Measurements from ENCODE around the gene PTRH2. TPM values are rescaled to one million over a fixed set of nuclear protein-coding genes. Genes with fewer than 3 reads are reported as not detected.
"Not testable (repeated sequence)": the region's sequence is repeated elsewhere in the genome, so short reads cannot be mapped to it uniquely, and the experiment has no call there.

Gene PTRH2
- total RNA-seq, 1 experiment from 2014 or later: 46.3 TPM

GRCh38 chr17:59680314-59680713, 26.9 kb downstream of the PTRH2 start:
- in situ Hi-C loops (cut with HindIII; ENCODE audit: low sequenced_read_pairs): no loop called here

GRCh38 chr17:59678918-59679317, 28.3 kb downstream of the PTRH2 start:
- DNase-seq (ENCODE audit: low spot score): no peak
- in situ Hi-C loops (cut with HindIII; ENCODE audit: low sequenced_read_pairs): no loop called here

More at GRCh38 chr17:59680314-59680713, 26.9 kb downstream of the PTRH2 start:
- DNase-seq (ENCODE audit: low spot score): no peak

GRCh38 chr17:59676716-59677115, 30.5 kb downstream of the PTRH2 start:
- no peak for DNase-seq (ENCODE audit: low spot score)
- in situ Hi-C loops (cut with HindIII; ENCODE audit: low sequenced_read_pairs): no loop called here

GRCh38 chr17:59675231-59675630, 32.0 kb downstream of the PTRH2 start:
- in situ Hi-C loops (cut with HindIII; ENCODE audit: low sequenced_read_pairs): no loop called here
- no peak for DNase-seq (ENCODE audit: low spot score)

- in situ Hi-C loops (cut with HindIII; ENCODE audit: low sequenced_read_pairs): no loop called here
- no peak for DNase-seq (ENCODE audit: low spot score)
These were observed 35.8 kb downstream of the PTRH2 start for GRCh38 chr17:59671386-59671785.

GRCh38 chr17:59669944-59670343, 37.3 kb downstream of the PTRH2 start:
- in situ Hi-C loops (cut with HindIII; ENCODE audit: low sequenced_read_pairs): no loop called here
- no peak for DNase-seq (ENCODE audit: low spot score)

- no peak for DNase-seq (ENCODE audit: low spot score)
- in situ Hi-C loops (cut with HindIII; ENCODE audit: low sequenced_read_pairs): no loop called here
These were observed 37.8 kb downstream of the PTRH2 start for GRCh38 chr17:59669411-59669810.

- in situ Hi-C loops (cut with HindIII; ENCODE audit: low sequenced_read_pairs): no loop called here
- DNase-seq (ENCODE audit: low spot score): no peak
These were observed 38.4 kb downstream of the PTRH2 start for GRCh38 chr17:59668816-59669215.

- no peak for DNase-seq (ENCODE audit: low spot score)
- in situ Hi-C loops (cut with HindIII; ENCODE audit: low sequenced_read_pairs): no loop called here
These were observed 41.0 kb downstream of the PTRH2 start for GRCh38 chr17:59666235-59666634.

- DNase-seq (ENCODE audit: low spot score); in situ Hi-C loops (cut with HindIII; ENCODE audit: low sequenced_read_pairs): not testable (repeated sequence)
These were observed 50.6 kb downstream of the PTRH2 start for GRCh38 chr17:59656624-59657023.

- in situ Hi-C loops (cut with HindIII; ENCODE audit: low sequenced_read_pairs): no loop called here
- DNase-seq (ENCODE audit: low spot score): no peak
These were observed 55.1 kb downstream of the PTRH2 start for GRCh38 chr17:59652119-59652518.

- in situ Hi-C loops (cut with HindIII; ENCODE audit: low sequenced_read_pairs): no loop called here
- DNase-seq (ENCODE audit: low spot score): no peak
These were observed 55.9 kb downstream of the PTRH2 start for GRCh38 chr17:59651346-59651745.

- no peak for DNase-seq (ENCODE audit: low spot score)
- in situ Hi-C loops (cut with HindIII; ENCODE audit: low sequenced_read_pairs): no loop called here
These were observed 56.6 kb downstream of the PTRH2 start for GRCh38 chr17:59650642-59651041.

GRCh38 chr17:59649886-59650285, 57.3 kb downstream of the PTRH2 start:
- in situ Hi-C loops (cut with HindIII; ENCODE audit: low sequenced_read_pairs): no loop called here
- DNase-seq (ENCODE audit: low spot score): no peak

Other genes starting within 250 kb of the PTRH2 start
- 66.5 and 90.4 TPM in 2 replicates for gene DHX40, start 141.8 kb downstream of the PTRH2 start, total RNA-seq (2014; rRNA removed; shearing (Covaris generic))
- gene CLTC, start 87.5 kb downstream of the PTRH2 start, total RNA-seq (2014; rRNA removed; shearing (Covaris generic)): 259 and 403 TPM in 2 replicates
- gene VMP1, start 224 bp upstream of the PTRH2 start, total RNA-seq (2014; rRNA removed; shearing (Covaris generic)): 195 and 306 TPM in 2 replicates
- gene TUBD1, start 185.5 kb upstream of the PTRH2 start, total RNA-seq (2014; rRNA removed; shearing (Covaris generic)): 16.7 and 24.0 TPM in 2 replicates
- gene RPS6KB1, start 185.7 kb upstream of the PTRH2 start, total RNA-seq (2014; rRNA removed; shearing (Covaris generic)): 16.6 and 23.0 TPM in 2 replicates

Measured in G401 (cell line).